Stimulated activated CD8-positive, alpha-beta memory T cell treated with anti-CD3 and anti-CD28 coated beads, Interleukin-2, amount 100 ng/mL, for 48 hours (primary cell): Measurements from ENCODE around the gene SSH2.
"Not testable (repeated sequence)": the region's sequence is repeated elsewhere in the genome, so short reads cannot be mapped to it uniquely, and the experiment has no call there.

Experiments
- DNase-seq, 2 donors: peaks; one replicate each; pipeline ENCODE4 v3.0.0-alpha.2; 2020; ENCODE audit warnings: low read depth in 2 of 2

The SSH2 gene

DNA sequence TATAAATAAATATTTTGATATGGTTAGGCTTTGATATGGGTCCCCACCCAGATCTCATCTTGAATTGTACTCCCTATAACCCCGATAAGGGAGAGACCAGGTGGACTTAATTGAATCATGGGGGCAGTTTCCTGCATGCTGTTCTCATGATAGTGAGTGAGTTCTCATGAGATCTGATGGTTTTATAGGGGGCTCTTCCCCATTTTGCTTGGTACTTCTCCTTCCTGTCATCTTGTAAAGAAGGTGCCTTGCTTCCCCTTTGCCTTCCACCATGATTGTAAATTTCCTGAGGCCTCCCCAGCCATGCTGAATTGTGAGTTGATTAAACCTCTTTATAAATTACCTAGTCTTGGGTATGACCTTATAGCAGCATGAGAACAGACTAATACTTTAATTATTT is 55.7 kb downstream of the SSH2 start:
- not testable (repeated sequence) for DNase-seq

DNA sequence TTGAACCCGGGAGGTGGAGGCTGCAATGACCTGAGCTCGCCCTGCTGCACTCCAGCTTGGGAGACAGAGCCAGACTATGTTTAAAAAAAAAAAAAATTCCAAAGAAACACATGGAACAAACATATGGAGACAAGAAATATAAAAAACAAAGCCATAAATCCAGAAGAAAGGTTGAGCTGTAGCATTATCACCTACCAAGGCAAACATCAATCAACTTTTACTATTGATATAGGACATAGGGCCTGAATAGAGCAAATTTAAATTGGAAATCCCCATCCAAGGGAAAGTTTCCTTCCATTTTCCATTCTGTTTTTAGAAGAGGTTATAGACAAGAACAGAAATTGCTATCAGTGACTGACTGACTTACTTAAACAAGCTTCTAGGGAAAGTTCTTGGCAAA is 56.6 kb downstream of the SSH2 start:
- DNase-seq, result no peak

DNA sequence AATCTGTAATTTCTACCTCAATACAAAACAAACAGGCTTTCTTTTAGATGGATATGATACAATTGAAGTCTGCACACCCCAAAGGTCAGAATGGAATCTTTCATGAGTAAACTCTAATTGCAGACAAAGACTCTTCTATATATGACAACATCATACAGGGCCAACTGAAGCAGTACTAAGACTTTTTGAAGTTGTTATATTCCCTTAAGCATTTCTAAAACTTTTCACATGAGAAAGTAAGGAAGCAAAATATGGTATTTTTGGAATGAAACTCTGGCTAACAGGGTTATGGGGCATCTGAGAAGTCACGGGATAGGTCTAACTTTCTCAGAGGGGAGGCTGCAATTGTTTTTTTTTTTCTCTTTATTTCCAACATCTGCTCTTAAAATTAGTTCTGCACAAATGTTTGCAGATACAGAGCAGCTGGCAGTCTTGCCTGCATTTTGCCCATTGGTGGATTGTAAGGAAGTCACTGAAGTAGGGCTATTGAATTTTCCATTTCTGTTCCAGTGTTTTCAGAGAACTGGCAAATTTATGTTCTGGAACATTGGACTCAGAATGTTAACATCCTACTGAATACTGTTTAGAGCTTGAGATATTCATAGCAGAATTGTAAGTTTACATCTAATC is 59.1 kb downstream of the SSH2 start:
- no peak for DNase-seq

DNA sequence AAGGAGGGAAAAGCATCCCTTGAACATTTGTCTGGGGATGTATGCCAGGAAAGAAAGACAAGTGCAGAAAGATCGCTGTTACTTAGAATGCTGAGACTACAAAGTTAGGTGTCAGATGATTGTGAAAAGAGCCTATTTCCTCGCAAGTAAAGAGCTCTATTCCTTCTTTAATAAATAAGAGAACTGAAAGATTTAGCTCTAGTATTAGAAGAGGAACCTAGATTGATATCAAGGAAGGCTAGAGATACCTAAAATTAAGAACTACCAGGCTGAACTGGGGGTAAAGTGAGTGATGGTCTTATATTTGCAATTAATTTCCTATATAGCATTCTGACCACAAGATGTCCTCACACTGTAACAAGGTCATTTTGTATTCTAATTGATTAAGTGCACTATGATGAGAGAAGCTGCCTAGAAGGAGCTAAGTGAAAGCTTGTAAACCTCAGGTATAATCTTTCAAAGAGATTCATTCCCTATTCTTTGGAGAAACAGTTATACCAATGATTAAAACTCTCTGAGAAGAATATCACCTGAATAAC is 62.3 kb downstream of the SSH2 start:
- DNase-seq, result no peak

DNA sequence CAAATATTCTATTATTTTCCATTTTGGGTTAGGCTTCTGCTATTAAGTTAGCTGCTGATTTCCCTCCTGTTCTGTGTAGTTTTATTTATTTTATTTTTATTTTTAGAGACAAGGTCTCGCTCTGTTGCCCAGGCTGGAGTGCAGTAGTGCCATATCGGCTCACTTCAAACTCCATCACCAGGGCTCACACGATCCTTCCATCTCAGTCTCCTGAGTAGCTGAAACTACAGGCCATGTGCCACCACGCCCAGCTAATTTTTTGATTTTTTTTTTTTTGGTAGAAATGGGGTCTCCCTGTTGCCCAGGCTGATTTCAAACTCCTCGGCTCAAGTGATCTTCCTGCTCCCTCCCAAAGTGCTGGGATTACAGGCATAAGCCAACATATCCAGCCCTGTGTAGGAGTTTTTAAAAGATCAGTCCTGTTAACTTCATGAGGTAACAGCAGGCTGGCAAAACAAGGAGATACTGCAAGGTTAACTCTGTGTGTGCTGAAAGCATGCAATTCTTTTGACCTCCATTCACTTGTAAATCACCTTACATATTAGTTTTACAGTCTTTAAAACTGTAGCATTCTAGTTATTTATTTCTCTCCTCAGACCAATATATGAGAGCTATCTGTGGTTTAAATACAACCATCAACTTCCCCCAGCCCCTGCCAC is 63.2 kb downstream of the SSH2 start:
- DNase-seq, result no peak

DNA sequence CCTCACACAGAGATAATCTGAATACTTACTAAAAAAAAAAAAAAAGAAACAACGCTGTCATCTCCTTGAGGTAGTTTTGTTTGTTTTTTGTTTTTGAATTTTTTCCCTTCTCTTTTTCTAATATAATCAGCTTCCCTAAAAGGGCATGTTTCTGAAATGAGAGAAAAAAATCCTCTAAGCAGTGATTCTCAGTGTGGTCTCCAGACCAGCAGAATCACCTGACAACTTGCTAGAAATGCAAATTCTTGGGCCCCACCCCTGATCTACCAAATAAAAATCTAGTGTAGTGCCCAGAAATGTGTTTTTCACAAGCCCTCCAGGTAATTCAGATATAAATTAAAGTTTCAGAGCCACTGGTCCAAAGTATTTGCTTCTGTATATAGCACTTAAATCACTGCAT is 65.4 kb downstream of the SSH2 start:
- no peak for DNase-seq

DNA sequence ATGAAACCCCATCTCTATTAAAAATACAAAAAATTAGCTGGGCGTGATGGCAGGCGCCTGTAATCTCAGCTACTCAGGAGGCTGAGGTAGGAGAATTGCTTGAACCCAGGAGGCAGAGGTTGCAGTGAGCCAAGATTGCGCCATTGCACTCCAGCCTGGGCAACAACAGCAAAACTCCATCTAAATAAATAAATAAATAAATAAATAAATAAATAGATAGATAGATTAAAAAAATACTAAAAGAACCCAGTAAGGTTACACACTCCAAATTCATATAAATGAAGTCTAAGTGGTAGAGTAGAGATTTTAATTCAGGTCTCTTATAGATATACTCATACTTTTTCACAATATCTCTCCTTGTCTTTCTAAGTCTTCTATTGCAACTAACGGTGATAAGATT is 65.9 kb downstream of the SSH2 start:
- not testable (repeated sequence) for DNase-seq

DNA sequence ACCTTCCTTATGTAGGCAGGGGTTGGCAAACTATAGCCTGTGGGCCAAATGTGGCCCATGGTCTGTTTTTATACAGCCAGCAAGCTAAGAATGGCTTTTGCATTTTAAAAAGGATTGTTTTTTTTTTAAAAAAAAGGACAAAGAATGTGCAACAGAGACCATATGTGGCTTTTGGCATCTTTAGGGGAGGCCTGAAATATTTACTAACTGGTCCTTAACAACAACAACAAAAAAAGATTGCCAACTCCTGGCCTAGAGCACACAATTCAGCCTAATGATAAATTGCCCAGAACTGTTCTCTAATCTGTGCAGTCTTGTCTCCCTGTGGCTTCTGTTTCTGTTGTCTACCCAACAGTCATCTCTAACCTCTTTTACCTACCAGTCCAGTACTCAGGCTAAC is 67.1 kb downstream of the SSH2 start:
- DNase-seq, result no peak

DNA sequence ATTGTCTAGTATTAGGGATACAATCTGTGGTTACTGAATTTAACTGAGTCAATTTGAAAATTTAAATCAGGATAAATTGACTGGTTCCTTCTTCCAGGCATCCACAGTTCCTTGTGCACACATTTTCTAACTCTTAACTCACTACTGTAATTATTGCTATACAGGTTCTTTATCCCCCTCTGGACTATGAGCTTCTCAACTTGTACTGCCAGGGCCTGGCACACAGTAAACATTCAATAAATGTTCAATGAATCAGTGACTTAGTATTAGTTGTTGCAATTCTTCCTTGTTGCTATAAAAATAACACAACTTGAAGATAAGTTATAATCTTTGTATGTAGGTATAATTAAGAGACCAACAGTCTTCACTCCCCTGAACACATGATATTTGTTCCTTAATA is 67.9 kb downstream of the SSH2 start:
- no peak for DNase-seq

DNA sequence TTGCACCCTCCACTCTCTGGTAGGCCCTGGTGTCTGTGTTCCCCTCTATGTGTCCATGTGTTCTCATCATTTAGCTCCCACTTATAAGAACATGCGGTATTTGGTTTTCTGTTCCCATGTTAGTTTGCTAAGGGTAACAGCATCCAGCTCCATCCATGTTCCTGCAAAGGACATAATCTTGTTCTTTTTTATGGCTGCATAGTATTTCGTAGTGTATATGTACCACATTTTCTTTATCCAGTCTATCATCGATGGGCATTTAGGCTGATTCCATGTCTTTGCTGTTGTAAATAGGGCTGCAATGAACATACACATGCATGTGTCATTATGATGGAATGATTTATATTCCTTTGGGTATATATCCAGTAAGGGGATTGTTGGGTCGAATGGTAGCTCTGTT is 70.6 kb downstream of the SSH2 start:
- DNase-seq, result not testable (repeated sequence)

DNA sequence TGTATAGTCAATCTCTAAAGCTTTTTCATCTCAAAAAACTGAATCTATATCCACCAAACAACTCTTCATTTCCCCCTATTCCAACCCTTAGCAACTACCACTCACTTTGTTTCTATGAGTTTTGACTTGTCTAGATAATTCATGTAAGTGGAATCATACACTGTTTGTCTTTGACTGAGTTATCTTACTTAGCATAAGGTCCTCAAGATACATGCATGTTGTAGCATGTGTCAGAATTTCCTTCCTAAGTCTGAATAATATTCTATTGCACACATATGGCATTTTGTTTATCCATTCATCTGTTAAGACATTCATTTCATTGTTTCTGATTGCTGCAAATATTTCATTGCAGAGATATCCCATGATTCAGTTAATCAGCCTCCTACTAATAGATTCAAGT is 72.2 kb downstream of the SSH2 start:
- DNase-seq, result no peak

DNA sequence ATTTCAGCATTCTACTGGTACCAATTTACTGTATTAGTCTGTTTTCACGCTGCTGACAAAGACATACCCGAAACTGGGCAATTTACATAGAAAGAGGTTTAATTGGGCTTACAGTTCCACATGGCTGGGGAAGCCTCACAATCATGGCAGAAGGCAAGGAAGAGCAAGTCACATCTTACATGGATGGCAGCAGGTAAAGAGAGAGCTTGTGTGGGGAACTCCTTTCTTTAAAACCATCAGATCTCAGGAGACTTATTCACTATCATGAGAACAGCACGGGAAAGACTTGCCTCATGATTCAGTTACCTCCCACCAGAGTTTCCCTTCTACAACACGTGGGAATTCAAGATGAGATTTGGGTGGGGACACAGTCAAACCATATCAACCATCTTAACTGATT is 72.9 kb downstream of the SSH2 start:
- DNase-seq, result not testable (repeated sequence)

DNA sequence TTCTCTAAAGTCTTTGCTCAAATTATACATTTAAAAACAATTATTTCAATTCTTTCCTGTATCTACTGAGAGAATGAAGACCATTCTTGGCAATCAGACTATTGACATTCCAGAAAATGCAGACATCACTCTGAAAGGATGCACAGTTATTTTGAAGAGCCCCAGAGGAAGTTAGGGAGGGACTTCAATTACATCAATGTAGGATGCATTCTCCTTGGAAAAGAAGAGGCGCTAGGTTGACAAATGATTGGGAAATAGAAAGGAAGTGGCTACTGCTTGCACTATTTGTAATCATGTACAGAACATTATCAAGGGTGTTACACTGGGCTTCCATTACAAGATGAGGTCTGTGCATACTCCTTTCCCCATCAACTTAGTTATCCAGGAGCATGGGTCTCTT is 74.3 kb downstream of the SSH2 start:
- no peak for DNase-seq

DNA sequence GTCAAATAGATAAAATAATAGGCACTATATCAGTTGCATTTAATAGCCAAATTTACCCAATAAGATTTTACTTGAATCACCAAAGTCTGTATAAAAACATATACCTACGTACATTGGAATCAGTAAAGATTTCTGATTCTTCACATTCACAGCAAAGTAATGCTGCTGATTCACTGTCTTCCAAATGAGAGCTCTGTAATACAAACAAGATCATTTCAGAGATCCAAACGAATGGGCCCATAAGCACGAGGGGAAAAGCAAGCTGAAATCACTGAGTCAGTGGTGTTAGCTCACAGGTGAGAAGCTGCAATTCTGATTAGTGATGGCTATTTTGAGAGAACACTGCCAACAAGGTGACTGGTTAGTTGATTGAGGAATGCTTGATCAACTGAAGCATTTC is 81.3 kb downstream of the SSH2 start:
- no peak for DNase-seq

DNA sequence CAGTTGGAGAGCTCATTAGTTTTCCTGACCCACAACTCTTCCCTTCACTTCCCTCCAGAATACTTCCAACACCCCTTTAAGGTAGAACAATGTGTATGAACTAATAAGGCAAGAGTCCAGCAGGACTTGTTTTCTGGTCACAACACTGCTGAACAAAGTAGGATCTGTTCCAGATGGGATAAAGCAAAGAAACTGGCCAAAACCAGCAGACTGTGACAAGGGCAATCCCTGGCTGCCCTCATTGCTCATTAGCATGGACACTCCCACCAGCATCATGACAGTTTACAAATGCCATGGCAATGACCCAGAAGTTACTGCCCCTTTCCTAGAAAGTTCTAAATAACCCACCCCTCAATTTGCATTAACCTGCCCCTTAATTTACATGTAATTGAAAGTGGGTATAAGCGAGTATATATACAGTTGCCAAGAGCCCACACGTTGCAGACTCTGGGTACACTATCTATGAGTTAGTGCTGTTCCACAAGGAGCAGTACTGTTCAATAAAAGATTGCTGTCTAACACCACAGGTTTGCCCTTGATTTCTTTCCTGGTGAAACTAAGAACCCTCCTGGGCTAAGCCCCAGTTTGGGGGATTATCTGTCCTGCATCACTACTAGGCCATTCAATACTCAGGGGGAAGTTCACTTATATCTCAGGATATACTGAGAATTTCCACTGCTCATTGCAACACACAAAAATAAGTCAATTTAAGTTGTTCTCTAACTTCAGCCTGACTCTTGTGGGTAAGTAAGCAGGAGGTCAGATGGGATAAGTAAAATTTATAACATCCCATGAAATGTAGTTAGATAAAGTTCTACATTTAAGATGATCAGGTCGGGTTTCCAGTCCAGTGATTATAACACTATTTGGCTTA is 82.3 kb downstream of the SSH2 start:
- DNase-seq, result no peak

DNA sequence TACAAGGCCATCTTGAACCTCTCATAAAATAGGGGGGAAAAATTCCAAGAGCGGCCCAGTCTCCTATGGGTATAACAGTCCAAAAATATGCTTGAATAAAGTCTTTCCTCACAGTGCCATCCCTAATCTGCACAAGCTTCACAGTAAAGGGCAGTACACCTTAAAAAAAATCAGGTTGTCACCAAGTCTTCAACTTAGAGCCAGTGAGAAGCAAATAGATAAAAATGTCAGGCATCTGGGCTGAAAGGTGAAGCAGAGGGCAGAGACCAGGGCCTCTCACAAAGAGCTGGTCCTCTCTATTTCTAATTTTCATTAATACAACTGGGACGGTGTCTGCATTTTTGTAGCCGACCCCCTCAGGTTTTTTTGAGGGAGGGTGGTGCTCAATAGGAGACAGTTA is 82.9 kb downstream of the SSH2 start:
- DNase-seq, result no peak

DNA sequence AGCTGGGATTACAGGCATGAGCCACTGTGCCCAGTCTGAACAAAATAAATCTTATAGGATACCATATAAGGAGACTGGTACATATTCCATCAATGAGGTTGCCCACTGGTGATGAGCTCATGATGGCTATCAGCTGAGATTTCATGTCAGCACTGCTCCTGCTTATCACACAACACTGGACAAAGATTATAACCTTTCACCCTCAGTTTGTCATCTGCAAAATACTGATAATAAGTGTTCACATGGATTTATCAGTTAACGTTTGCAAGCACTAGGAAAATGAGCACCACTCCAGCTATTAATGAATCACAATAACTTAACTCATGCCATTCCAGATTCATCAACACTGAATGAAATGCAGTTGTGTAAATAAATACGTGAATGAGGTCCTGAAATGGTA is 83.7 kb downstream of the SSH2 start:
- DNase-seq, result no peak

DNA sequence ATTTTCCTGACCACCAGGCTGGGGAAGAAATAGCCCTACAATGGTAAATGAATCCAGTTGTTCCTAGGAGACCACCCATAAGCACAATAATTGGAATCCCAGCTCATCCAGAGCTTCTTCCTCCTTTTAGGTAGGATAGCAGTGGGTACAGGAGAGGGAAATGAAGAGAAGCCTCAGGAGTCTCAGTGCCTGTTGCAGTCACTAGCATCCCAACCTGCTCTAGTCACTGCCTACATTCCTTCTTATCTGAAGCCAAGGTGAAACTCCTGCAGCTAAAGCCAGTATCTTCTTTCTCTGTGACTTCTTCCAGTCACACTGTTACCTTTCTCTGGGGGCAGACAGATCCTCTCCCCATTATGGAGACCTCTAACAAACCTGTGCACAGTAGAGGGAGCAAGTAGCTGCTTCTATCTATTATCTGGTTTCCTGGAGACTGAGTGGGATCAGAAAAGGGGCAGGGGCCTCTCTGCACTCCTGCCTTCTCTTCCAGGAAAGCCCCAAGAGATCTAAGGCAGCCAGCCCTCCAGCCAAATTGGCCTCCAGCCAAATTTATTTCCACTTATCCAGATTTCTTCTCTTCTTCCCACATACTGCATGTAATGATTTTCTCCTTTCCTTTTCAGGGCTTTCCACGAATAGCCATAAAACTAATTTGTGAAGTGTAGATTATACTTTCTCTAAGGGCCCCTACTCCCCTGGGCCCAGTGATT is 85.5 kb downstream of the SSH2 start:
- DNase-seq, result no peak

DNA sequence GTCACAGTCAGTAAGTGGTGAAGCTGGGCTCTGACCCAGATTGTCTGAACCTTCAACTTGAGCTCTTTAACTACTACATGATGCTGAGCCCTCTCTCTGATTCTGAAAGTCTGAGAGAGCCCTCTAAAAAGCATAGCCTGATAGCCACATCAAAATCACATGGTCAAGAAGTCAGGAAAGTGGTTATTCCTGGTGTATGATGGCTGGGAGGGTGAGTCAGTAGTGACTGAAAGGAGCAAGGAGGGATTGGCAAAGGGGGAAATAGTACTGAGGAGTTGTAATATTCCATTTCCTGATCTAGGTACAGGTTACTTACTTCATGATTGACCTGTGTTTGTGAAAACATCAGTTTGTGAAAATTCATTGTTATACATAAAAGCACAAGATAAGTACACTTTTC is 89.1 kb downstream of the SSH2 start:
- no peak for DNase-seq

DNA sequence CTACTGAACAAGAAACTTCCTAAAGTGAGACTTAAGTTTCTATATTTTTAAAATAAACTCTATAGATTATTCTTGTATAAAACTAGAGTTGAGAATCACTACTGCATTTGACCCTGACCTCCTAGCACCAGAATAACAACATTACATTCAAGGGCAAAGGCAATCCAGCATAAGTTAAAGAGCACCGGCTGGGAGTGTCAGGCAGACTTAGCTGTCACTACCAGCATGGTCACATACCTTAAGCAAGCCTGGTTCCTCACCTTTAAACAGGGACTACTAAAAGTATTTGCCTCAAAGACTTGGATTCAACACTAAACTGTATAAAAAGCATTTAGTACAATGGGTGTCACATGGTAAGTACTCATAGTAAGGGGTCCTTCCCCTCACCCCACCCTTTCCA is 90.4 kb downstream of the SSH2 start:
- DNase-seq, result no peak

DNA sequence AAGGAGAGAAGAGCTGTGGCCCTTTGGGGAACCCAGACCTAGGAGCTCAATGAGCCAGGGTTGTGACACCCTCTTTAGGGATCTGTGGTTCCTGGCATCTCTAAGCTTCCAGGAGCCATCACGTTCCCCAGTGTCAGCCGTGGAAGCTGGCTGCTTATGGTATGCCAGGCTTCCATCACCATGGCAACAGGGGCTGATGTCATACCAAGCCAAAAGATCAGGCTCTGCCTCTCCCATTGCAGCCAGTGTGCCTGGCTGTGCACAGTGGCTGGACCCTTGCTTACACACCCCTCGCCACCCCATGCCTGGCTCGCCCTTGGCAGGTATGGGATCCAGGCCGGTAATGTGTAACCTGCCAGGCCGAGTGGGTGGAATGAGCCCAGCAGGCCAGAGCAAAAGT is 91.1 kb downstream of the SSH2 start:
- DNase-seq, result no peak

DNA sequence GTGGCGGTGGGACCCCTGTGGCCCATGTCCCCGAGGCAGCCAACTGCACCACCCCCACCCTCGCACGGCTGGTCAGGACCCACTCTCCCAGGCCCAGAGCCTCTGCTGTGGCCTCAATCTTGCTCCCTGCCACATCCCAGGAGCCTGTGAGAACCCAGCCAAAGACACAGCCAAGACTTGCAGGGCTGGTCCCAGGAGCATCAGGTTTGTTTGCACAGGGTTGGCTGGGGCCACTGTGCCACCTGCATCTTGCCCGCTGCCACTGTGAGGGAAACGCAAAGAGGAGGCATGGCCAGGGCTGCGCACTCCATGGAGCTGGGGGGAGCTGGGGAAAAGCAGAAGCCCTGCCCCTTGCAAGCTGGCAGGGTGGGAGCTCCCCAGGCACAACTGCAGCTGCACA is 92.5 kb downstream of the SSH2 start:
- DNase-seq, result no peak
